HTERT RPE-1 (cell line): ENCODE measurements around the gene ANKHD1.

Source experiments
- in situ Hi-C: fragments of 300-500 bp; cut with MboI; formaldehyde crosslinking; loops from 4 replicates; pipeline ENCODE4 v1.14.3; 2020; ENCODE audit warnings: low sequenced_read_pairs

Gene ANKHD1

GRCh38 chr5:140540227-140540626 is 138.6 kb downstream of the ANKHD1 start:
- in situ Hi-C loops: no loop called here

- in situ Hi-C loops: no loop called here
These were observed 141.3 kb downstream of the ANKHD1 start for GRCh38 chr5:140542972-140543371.

- in situ Hi-C loops: no loop called here
These were observed 143.4 kb downstream of the ANKHD1 start for GRCh38 chr5:140544986-140545385.

GRCh38 chr5:140545606-140546005 is 144.0 kb downstream of the ANKHD1 start:
- in situ Hi-C loops: no loop called here

GRCh38 chr5:140546851-140547507 is 145.3 kb downstream of the ANKHD1 start:
- in situ Hi-C loops: no loop called here

GRCh38 chr5:140547508-140548299 is 146.1 kb downstream of the ANKHD1 start, which contains the start of gene EIF4EBP3:
TSS of gene EIF4EBP3 (plus strand) at chr5:140547662. CDS start at chr5:140547738, 76 bp downstream.
- in situ Hi-C loops: no loop called here

- in situ Hi-C loops: no loop called here
These were observed 146.7 kb downstream of the ANKHD1 start for GRCh38 chr5:140548300-140548688.

GRCh38 chr5:140548791-140549190 is 147.2 kb downstream of the ANKHD1 start:
- in situ Hi-C loops: no loop called here

- in situ Hi-C loops: no loop called here
These were observed 147.9 kb downstream of the ANKHD1 start for GRCh38 chr5:140549237-140550144.

- in situ Hi-C loops: no loop called here
These were observed 148.8 kb downstream of the ANKHD1 start for GRCh38 chr5:140550147-140551079.

- in situ Hi-C loops: no loop called here
These were observed 150.2 kb downstream of the ANKHD1 start for GRCh38 chr5:140551872-140552271.

- in situ Hi-C loops: no loop called here
These were observed 152.0 kb downstream of the ANKHD1 start for GRCh38 chr5:140553657-140554056.

GRCh38 chr5:140554454-140554853 is 152.8 kb downstream of the ANKHD1 start:
- in situ Hi-C loops: no loop called here

GRCh38 chr5:140555747-140556312 is 154.2 kb downstream of the ANKHD1 start:
- in situ Hi-C loops: no loop called here

GRCh38 chr5:140556438-140556837 is 154.8 kb downstream of the ANKHD1 start:
- in situ Hi-C loops: no loop called here

- in situ Hi-C loops: no loop called here
These were observed 155.6 kb downstream of the ANKHD1 start, which contains the start of gene SRA1 for GRCh38 chr5:140557136-140557805. TSS of gene SRA1 (minus strand) at chr5:140557473. CDS start at chr5:140557452, 21 bp downstream.

- in situ Hi-C loops: no loop called here
These were observed 156.3 kb downstream of the ANKHD1 start for GRCh38 chr5:140557965-140558364.

GRCh38 chr5:140558542-140558941 is 156.9 kb downstream of the ANKHD1 start:
- in situ Hi-C loops: no loop called here

- in situ Hi-C loops: no loop called here
These were observed 158.6 kb downstream of the ANKHD1 start for GRCh38 chr5:140560227-140560626.
